ENCODE data around the gene HS2ST1.
"Not testable (repeated sequence)": the region's sequence is repeated elsewhere in the genome, so short reads cannot be mapped to it uniquely, and the experiment has no call there.

HS2ST1 gene

DNA sequence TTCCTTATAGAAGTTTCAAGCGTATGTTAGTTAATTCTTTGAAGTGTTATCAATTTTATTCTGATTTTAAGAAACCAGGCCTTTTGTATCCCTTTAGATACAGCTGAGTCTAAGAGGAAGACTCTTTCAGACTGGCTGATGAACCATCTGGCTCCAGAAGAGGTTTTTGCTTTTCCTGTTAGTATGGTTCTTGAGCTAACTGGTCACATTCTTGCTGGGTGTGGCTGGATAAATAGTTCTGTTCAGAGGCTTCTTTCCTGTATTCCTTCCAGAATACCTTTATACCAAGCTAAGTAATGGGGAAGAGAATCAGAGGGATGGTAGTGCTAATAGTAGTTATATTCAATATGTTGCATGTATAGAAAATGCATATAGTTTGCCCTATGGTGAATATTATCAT is 12.4 kb downstream of the HS2ST1 start:
- no peak for DNase-seq

DNA sequence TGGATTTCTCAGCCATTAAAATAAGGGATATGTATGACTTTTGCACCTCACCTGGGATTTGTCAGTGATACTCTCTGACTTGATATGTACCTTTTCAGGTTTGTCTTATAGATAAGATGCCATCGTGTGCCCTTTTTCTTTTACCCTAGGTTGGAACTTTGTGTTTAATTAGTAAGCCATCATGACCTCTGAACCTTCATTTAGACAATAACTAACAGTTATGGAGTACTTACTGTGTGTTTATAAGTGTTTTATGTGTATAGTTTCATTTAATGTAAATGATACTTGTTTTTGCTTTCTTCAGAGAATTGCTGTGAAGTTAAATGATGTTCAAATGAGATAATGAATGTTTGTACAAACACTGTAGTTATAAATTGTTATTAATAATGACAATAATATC is 14.4 kb downstream of the HS2ST1 start:
- no peak for DNase-seq

DNA sequence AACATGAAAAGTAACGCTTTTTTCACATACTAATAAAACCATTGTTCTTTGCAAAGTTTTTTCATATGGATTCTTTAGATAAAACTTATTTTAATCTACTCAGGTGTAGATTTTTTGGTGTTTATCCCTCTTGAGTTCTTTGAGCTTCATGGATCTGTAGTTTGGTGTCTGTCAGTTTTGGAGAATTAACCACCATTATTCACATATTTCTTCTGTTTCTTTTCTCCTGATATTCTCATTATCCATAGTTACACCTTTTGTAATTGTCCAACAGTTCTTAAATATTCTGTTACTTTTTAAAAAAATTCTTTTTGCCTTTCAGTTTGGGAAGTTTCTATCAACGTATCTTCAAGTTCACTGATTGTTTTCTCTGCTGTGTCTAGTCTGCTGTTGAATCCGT is 18.6 kb downstream of the HS2ST1 start:
- DNase-seq = no peak

DNA sequence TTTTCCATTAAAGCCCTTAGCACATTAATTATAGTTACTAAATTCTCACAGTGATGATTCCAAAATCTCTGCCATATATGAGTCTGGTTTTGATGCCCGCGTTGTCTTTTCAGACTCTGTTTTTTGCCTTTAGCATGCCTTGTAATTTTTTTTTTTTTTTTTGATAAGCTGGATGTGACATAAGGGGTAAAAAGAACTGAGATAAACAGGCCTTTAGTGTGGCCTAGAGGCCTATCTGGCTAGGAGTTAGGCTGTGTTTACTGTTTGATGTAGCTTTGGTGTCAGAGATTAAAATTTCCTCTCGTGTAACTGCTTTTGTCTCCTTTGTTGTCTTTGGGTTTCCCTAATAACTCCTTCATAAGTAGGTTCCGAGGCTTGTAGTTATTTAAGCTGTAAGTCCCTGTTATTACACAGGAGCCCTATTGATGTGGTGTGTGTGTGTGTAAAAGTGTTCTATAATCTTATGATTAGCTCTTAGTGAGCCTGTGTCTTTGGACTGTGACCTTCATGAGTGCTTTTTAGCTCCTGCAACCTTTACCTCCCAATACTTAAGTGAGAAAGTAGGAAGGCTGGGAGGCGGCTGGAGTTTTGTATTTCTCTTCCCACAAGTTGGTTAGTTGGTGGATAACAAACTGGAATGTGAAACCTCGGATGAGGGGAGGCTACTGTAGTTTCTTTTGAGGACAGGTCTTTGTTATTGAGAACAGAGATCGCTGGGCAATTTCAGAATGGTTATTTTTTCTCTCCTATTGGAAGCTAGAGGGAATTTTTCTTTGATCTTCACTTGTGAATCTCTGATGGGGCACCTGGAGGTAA is 19.3 kb downstream of the HS2ST1 start:
- DNase-seq = no peak

DNA sequence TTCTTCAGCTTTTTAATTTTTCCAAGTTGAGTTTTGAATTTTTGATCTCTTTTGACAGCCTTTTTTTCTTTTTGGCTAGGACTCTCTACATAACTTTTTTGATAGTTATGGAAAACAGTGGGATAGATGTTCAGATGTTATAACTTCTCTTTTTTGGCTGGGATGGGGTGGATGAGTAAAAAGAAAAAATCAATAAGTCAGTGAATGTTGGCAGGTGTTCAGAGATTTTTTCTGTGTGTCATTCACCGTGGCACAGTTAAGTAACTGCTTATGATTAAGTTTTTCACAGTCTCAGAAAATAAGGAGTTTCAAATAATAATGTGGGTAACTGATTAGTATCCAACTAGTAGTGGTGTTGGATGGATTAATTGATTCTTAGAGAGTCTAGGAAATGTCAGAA is 24.0 kb downstream of the HS2ST1 start:
- no peak for DNase-seq

DNA sequence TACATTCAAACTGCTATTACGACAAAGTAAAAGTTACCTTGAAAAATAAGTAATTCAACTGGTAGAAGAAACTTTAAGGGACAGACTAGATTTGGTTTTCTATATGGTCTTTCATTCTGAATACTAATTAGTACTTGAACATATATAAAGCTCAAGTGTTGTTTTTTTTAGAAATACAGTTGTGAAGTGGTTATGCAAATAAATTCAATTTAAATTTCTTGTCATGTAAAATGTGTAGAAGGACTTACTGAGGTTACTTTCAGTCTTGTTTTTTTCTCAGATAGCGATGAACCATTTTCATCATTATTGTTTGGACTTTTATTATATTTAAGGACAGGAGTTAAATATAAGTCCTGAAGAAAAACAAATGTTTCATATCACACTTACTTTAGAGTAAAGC is 24.4 kb downstream of the HS2ST1 start:
- no peak for DNase-seq

DNA sequence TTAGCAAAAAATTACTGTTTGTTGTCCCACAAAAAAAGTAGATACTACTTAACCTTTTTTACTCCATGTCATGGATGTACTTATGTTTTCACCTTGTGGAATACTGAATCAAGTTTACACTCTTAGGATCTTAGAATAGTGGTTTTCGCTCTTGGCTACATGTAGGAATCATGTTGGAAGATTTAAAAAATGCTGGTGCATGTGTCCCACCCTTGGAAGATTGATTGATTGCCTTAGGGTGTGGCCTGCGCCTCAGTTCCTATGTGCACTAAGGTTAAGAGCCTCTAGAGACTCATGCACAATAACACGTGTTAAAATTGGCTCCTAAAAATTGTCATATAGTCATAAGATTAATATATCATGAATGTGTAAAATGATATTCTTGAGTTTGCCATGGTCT is 25.0 kb downstream of the HS2ST1 start:
- no peak for DNase-seq

DNA sequence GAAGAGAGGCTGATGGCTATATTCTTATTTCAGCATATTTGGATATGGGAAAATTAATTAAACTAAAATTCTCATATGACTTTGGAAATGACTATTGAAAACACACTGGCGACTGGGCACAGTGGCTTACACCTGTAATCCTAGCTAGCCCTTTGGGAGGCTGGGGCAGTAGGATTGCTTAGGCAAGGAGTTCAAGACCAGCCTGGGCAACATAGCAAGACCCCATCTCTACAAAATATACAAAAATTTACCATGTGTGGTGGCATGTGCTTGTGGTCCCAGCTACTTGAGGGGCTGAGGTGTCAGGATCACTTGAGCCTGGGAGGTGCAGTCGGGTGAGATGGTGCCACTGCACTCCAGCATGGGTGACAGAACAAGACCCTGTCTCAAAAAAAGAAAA is 26.2 kb downstream of the HS2ST1 start:
- DNase-seq = no peak

DNA sequence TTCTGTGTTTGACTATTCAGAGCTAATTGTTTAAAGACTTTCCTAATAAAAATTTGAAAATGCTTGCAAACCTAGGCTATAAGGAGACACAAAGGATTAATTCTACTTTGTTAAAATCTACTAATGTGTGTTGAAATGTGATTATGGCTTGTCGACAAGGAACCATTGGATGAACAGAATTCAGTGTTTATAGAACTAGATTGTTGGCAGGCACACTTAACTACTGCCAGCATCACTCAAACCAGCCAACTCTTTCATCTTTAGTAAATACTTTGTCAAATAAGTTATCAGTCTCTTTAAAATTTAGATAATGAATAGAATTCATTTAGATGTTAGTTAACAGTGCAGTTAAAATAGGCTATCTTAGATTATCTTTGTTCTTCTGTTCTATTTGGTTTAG is 27.6 kb downstream of the HS2ST1 start:
- DNase-seq = no peak

DNA sequence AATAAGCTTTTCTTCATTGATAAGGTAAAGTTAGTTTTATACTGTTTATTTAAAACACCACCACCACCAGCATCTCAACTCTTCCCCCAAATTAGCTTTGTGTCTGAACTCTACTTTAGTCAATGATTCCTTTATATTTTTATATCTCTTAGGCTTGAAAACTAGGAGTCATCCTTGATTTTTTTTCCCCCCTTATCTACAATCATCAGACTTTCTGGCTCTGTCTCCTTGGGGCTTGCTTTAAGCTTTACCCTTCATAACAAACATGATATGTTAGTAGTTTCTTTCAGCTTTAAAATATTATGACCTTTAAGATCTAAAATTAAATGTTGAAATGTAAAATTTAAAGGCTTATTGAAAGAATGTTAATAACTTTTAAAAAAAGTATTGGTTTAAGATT is 28.3 kb downstream of the HS2ST1 start:
- no peak for DNase-seq

DNA sequence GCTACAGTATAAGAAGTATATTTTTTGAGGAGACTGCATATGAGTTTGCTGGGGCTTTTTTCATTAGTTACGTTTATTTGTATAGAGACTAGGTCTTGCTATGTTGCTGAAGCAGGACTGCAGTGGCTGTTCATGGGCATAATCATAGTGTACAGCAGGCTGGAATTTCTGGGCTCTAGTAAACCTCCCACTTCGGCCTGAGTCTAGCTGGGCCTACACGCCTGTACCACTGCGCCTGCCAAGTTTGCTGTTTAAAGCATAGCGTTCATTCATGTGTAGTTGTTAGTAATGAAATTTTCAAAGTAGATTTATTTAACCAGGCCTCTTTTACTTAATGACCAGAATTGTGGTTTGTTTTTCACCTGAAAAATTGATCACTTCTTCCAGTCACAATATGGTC is 33.8 kb downstream of the HS2ST1 start:
- no peak for DNase-seq

DNA sequence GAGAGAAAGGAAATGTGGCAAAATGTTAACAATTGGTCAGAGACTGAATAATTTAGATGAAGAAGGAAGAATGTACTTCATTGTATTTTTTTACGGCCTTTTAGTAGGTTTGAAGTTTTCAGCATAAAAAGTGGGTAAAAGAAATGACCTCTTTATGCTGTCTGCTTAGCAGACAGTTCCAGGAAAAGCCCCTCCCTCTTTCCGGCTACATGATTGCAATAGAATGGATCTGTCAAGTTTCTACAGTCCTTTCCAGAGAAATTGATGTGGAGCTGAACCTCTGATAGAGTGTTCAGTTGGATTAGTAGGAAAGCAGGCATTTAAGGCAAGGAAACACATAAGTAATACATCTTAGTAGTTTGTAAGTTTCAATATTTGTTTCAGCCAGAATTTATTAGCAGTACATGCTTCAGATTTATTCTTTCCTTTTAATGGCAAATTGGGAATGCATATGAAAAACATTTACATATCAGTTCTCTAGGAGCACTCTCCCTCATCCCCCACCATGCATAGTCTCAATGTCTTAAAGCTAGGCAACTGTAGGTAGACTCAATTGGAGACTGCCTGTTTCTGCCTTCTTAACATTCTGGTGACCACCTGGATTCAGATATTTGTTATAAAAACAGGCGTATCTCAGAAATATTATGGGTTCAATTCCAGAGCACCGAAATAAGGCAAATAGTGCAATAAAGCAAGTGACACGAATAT is 36.4 kb downstream of the HS2ST1 start:
- no peak for DNase-seq

DNA sequence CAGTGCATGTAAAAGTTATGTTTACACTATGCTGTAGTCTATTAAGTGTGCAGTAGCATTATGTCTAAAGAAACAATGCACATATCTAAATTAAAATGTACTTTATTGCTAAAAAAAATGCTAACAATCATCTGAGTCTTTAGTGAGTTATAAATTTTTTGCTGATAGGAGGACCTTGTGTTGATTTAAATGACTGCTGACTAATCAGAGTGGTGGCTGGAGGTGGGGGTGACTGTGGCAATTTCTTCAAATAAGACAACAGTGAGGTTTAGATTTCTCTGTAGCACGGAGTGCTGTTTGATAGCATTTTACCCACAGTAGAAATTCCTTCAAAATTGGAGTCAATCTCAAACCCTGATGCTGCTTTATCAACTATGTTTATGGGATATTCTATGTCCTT is 37.0 kb downstream of the HS2ST1 start:
- DNase-seq = no peak

DNA sequence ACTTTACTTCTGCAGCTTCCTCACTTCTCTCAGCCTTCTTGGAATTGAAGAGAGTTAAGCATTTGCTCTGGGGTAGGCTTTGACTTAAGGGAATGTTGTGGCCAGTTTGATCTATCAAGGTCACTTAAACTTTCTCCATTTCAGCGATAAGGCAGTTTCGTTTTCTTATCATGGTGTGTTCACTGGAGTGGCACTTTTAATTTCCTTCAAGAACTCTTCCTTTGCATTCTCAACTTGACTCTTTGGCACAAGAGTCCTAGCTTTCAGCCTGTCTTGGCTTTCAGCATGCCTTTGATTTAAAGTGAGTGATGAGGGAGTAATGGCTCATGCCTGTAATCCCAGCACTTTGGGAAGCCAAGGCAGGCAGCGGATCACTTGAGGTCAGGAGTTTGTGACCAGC is 38.7 kb downstream of the HS2ST1 start:
- DNase-seq = no peak

DNA sequence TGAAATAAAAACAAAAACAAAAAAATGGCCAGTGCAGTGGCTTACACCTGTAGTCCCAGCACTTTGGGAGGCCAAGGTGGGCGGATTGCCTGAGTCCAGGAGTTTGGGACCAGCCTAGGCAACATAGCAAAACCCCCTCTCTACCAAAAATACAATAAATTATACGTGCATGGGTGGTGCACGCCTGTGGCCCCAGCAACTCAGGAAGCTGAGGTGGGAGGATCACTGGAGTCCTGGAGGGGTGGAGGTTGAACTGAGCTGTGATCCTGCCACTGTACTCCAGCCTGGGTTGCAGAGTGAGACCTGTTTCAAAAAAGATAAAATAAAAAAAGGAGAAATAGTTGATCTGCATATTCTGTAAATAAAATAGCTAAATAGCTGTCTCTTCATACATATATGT is 41.2 kb downstream of the HS2ST1 start:
- DNase-seq = no peak

DNA sequence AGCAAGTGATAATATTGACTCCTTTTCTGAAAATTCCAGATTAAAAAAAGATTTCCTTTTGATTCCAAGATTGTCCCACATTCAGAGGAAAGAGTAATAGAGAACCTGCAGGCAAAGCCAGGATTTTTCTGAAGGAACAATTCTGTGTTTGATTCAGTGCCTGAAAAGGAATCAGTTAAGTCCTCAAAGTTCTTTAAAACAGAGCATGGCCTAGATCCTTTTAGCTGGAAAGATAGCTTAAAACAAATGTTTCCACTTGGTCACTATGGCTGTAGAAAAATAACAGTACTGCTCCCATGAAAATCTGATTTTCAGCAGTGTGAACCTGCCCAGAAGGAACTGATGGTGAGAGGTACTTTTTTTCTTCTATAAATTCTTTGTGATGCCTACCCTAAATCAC is 41.8 kb downstream of the HS2ST1 start:
- no peak for DNase-seq

DNA sequence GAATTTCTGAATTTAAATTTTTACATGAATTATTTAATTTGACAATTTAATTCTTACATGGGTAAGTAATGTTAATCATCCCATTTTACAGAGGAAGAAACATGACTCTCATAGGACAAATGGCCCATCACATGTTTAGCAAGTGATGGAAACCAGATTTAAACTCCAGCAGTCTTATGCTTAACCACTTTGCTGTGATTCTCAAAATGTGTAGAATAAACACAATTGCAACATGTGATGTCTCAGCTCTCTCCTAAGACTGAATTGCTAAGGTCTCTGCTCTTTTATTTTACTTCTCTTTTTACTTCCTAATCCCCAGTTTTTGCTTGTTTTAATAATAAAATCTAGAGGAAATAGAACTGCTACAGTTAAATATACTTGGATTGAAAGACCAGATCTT is 42.8 kb downstream of the HS2ST1 start:
- no peak for DNase-seq

DNA sequence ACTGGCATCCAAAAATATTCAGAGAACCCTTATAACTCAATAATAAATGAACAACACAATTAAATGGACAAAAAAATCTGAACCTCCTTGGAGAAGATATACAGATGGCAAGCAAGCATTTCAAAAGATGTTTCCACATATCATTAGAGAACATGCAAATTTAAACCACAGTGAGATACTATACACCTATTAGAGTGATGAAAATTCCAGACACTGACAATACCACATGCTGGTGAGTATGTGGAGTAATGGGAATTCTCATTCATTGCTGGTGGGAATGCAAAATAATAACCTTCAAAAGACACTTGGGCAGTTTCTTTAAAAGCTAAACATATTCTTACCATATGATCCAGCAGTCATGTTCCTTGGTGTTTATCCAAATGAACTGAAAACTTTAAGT is 46.1 kb downstream of the HS2ST1 start:
- no peak for DNase-seq

DNA sequence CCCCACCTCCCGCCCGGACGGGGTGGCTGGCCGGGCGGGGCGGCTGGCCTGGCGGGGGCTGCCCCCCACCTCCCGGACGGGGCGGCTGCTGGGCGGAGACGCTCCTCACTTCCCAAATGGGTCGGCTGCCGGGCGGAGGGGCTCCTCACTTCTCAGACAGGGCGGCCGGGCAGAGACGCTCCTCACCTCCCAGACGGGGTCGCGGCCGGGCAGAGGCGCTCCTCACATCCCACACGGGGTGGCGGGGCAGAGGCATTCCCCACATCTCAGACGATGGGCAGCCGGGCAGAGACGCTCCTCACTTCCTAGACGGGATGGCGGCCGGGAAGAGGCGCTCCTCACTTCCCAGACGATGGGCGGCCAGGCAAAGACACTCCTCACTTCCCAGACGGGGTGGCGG is 49.4 kb downstream of the HS2ST1 start:
- DNase-seq = not testable (repeated sequence)

DNA sequence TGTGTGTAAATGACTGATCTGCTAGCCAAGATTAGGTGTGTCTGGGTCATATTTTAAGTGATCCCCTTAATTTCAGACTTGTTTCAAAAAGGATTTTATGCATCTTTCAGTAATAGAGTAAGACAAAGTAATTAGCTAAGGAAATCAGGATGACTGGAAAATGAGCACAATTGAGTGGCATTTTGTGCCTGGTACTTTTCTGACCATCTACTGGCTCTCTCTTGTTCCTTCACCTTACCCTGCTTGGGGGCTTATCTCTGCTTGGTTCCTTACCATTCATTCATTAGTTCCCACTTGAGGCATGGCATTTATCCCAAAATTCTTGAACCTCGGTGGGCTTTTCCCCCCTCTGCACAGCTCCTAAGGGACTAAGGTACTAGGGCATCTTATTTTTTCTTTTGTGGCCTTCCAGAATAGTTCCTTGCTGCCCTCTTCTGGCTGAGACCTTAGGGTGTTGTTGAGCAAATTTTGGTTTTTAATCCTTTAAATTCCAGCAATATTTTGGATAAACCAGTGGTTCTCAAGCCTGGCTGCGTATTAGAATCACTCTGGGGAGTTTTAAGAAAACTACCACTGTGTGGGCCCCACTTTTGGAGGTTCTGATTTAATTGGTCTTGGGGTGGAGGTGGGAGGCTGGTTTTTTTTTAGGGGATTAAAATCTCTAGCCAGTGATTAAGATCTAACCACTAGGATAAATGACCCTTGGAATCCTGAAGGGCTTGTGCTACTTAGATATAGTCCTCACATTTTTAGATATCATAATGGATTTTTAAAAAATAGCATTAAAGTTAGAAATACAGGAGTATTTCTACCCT is 50.8 kb downstream of the HS2ST1 start:
- DNase-seq = no peak

DNA sequence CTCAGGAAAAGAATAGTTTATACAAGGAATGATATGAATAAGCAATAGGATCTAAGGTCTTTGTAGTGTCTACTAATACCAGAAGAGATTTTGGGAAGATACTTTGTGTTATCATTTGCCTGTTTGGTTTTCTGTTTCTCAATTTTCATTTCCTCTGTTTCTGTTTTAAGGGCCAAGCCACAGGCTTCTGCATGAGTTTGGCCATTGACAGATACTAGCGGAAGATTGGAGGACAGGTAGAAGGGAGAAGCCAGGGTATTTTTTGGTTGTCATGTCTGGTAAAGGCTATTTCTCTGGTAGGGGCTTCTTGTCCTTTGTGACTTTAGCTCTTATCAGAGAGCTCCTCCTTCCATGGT is 51.4 kb downstream of the HS2ST1 start:
- DNase-seq = no peak

DNA sequence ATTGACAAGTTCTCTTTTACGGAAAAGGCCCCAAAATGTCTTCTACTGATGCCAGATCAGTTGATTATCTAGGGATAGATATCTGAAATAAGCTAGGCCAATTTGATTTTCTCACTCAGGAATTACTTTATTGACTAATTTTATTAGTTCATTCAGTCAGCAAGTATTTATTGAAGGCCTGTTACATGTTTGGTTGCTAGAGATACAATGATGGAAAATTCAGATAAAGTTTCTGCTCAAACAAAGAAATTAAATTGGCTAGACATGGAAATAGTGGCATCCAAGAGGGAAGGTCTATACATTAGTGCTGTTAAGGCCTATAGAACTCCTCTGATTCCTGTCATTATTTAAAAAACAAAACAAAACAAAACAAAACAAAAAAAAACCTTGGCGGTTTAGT is 56.5 kb downstream of the HS2ST1 start:
- DNase-seq = no peak

DNA sequence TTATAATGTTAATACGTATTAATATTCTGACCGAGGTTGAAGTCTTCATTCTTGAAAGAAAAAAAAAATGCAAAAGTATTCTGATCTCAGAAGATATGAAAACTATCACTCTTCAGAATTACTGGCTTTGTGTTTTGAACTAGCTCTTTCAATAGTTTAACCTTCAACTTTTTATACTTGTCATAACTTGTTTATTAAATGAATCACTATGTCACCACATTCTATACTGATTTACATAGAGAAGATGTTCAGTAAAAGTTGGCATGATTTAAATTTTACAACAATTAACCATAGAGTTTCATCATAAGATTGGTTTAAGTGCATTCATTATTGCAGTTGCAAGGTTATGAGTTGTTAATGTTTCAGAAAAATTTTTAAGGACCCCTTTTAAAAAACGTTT is 57.3 kb downstream of the HS2ST1 start:
- DNase-seq = no peak

DNA sequence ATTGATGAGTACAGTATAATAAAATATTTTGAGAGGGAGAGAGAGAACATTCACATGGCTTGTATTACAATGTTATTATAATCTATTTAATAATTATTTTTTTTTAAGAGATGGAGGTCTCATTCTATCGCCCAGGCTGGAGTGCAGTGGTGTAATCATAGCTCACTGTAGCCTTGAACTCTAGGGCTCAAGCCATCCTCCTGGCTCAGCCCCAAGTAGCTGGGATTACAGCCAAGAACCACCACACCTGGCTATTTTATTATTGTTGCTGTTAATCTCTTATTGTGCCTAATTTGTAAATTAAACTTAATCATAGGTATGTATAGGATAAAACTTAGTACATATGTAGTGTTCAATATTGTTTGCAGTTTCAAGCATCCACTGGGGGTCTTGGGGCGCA is 57.8 kb downstream of the HS2ST1 start:
- DNase-seq = no peak
